ENCODE measurements around the gene TMEM273.

Gene TMEM273

DNA sequence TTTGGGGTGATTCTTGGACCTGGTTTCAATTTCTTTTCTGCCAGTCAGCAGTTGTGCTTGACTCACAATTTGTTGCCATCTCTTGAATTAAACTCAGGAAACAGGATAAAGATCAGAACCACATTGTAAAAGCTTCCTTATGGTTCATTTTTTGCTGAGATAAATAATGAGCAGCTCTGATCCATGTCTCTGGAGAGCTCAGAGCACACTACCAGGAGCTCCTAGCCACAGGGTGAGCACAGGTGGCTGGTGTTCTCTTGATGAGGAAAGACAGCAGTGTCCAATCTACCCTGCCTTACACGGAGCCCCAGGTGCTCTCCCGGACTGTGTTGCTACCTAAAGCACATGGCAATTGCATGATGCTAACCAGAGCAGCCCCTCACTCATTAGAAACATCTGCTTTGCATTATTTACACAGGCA lies 37.2 kb downstream of the TMEM273 start:
- H3K27ac ChIP-seq: no peak overlapping the region
- TF ChIP-seq, protein P1, sequence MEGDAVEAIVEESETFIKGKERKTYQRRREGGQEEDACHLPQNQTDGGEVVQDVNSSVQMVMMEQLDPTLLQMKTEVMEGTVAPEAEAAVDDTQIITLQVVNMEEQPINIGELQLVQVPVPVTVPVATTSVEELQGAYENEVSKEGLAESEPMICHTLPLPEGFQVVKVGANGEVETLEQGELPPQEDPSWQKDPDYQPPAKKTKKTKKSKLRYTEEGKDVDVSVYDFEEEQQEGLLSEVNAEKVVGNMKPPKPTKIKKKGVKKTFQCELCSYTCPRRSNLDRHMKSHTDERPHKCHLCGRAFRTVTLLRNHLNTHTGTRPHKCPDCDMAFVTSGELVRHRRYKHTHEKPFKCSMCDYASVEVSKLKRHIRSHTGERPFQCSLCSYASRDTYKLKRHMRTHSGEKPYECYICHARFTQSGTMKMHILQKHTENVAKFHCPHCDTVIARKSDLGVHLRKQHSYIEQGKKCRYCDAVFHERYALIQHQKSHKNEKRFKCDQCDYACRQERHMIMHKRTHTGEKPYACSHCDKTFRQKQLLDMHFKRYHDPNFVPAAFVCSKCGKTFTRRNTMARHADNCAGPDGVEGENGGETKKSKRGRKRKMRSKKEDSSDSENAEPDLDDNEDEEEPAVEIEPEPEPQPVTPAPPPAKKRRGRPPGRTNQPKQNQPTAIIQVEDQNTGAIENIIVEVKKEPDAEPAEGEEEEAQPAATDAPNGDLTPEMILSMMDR (IDR thresholded peaks at IDR 0.05): no peak
- TF ChIP-seq ZFX (IDR thresholded peaks at IDR 0.05; ENCODE audit: borderline replicate concordance): no peak

DNA sequence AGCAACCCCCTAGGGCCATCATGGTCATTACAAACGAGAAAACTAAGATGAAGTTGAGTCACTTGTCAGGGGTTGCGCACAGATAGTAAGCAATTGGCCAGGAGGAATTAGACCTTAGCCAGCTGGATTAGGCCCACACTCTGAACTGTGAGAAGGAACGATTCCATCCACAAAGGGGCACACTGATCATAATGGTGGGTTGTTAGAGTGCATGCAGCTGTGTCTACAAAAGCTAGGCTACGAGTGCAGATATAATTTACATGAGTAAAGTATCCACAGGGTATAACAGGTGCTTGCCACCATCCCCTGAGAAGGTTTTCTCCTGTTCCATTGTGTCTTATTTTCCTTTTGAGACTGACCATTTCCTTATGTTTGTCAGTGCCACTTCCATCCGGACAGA lies 37.8 kb downstream of the TMEM273 start:
- TF ChIP-seq ZFX (IDR thresholded peaks at IDR 0.05; ENCODE audit: borderline replicate concordance): no peak
- TF ChIP-seq, protein P1 (IDR thresholded peaks at IDR 0.05): no peak
- H3K27ac ChIP-seq: no peak overlapping the region

DNA sequence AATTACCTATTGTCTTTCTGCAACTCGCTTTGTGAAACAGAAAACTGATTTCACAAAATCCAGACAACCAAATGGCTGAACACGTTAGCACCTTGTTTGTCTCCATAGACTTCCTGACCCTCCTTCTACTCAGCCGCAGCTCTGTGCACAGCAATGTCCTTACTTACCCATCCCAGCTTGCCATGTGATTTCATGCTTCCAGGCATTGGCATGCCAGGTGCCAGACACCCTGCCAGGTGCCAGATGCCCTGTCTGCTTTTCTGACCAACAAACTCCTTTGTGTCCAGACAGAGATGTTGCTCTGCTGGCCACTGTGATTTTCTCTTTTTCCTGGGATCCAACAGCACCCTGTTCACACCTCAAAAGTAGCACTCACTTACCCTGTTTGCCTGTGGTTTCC lies 38.3 kb downstream of the TMEM273 start:
- TF ChIP-seq, protein P1 (IDR thresholded peaks at IDR 0.05): no peak
- no peak for TF ChIP-seq ZFX (IDR thresholded peaks at IDR 0.05; ENCODE audit: borderline replicate concordance)
- H3K27ac ChIP-seq: no peak overlapping the region

DNA sequence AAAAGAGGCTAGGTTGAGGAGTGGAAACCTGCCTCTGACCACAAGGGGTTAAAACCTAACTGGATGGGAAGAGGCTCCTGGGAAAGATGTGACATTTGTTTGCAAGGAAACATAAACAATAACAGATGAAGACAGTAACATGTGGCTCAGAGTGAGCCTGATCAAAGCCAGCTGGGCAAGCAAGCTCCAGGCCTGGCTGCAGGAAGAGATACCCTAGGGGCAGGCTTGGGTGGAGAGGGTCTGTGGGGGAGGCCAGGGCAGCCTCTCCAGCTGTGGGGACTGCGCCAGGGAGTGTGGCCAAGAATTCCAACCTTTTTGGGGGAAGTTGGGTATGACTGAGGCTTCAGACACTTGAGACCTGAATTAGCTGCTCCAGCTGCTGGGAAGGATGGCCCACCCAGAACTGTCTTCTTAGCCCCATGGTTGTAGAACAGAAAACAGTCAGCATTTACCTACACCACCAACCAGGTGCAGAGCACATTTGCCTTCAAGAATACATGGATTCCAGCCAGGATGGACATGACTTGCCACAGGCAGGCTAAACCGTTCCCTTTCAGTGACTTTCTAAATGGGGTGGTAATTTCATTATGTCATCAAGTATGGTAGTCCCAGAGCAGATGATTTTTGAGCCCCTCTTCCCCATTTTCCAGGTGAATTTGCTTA lies 44.0 kb downstream of the TMEM273 start:
- H3K27ac ChIP-seq: no peak overlapping the region
- no peak for TF ChIP-seq ZFX (IDR thresholded peaks at IDR 0.05; ENCODE audit: borderline replicate concordance)
- TF ChIP-seq, protein P1 (IDR thresholded peaks at IDR 0.05): no peak

DNA sequence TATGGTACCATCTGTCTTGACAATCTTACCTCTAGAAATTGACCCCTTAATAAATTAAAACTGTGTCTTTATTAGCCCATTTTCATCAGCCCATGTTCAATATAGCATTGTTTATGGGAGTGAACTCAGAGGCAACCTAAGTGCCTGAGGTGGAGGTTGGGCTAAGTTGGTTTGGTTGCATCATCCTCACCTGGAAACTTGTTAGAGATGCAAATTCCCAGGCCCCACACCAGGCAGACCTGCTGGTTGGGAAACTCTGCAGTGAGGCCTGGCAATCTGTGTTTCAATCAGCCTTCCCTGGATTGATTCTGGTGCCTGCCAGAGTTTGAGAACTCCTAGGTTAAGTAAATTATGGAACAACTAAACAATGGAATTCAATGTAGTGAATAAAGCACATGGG lies 44.9 kb downstream of the TMEM273 start:
- TF ChIP-seq ZFX (IDR thresholded peaks at IDR 0.05; ENCODE audit: borderline replicate concordance): no peak
- TF ChIP-seq, protein P1 (IDR thresholded peaks at IDR 0.05): no peak
- no peak overlapping the region for H3K27ac ChIP-seq

DNA sequence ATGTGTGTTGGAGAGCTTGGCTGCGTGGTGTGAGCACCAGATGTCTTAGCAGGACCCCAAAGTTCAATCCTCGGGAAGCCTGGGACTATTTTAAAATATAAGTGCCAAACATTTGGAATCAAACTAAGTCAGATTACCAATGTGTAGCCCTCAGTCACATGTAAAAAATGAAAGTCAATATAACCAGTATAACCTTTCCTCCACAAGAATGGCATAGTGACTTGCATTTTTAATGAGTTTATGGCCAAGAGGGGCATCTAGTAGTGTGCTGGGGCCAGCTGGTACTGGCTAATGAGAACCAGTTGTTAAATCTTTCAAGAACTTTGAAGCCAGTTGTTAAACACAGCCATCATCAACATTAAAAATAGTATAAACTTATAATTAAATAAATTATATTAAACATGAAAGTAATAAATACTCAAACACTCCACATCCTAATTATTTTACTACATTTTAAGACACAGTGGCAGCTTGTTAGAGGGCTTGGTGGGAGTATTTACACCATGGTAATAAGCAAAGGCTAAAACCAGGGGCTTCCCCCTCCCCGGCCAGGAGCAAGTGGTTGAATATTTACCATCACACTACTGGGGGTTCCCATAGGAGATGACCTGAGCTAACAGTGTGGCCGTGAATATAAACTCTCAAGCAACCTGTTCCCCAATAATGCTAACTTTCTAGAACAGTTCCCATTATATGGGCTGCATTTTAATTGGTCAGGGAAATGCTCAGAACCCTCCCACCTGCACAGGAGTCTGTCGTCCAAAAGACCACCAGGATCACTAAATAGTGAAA lies 46.5 kb downstream of the TMEM273 start:
- H3K27ac ChIP-seq: no peak overlapping the region
- no peak for TF ChIP-seq ZFX (IDR thresholded peaks at IDR 0.05; ENCODE audit: borderline replicate concordance)
- TF ChIP-seq, protein P1 (IDR thresholded peaks at IDR 0.05): no peak

Measured in 22Rv1 (cell line).